Common myeloid progenitor, CD34-positive (primary cell): ENCODE measurements around the gene KRT8.

Source experiments
- CTCF ChIA-PET: fragments of 350-600 bp; sonication (Branson Sonifier 250); formaldehyde crosslinking; loops from one replicate; lab custom pipeline; 2021; ENCODE audit warnings: antibody characterized with exemption; lab: Charles Lee
- POLR2A ChIA-PET: fragments of 350-600 bp; sonication (Branson Sonifier 250); formaldehyde crosslinking; loops from one replicate; lab custom pipeline; 2021; ENCODE audit warnings: antibody characterized with exemption; lab: Charles Lee
- DNase-seq, 3 donors: peaks; one replicate each; pipeline versions ENCODE4 v3.0.0 to v3.0.0-alpha.2; 2013
- H3K27ac ChIP-seq, 2 experiments: 1 replicate in 1 of 2; 2 replicates in 1 of 2; pipeline ENCODE4 v1.7.0; 2013; ENCODE audit warnings: inconsistent platforms in 2 of 2, low read length in 2 of 2, mild to moderate bottlenecking in 2 of 2, low read depth in 1 of 2, moderate library complexity in 1 of 2; ENCODE audit not compliant: severe bottlenecking in 2 of 2, insufficient read depth in 1 of 2, poor library complexity in 1 of 2
- H3K27me3 ChIP-seq, 5 experiments: replicated peaks in 2 of 5; 1 replicate in 3 of 5; 2 replicates in 2 of 5; pipeline versions ENCODE4 v1.6.1 to v1.7.0; 2013; ENCODE audit warnings: low read length in 4 of 5, mild to moderate bottlenecking in 2 of 5, moderate library complexity in 2 of 5, inconsistent platforms in 1 of 5; ENCODE audit not compliant: insufficient read depth in 5 of 5, control insufficient read depth in 4 of 5
- H3K36me3 ChIP-seq, 4 experiments: 1 replicate in 2 of 4; 2 replicates in 2 of 4; pipeline versions ENCODE4 v1.6.1 to v1.7.0; 2013; ENCODE audit warnings: low read length in 3 of 4, control low read depth in 1 of 4, mild to moderate bottlenecking in 1 of 4; ENCODE audit not compliant: control insufficient read depth in 4 of 4, insufficient read depth in 4 of 4
- H3K4me1 ChIP-seq, 4 experiments: 1 replicate in 3 of 4; 2 replicates in 1 of 4; pipeline versions ENCODE4 v1.6.1 to v1.7.1; 2013; ENCODE audit warnings: low read length in 3 of 4, mild to moderate bottlenecking in 3 of 4, control low read depth in 1 of 4, inconsistent platforms in 1 of 4, moderate library complexity in 1 of 4; ENCODE audit not compliant: control insufficient read depth in 4 of 4, insufficient read depth in 4 of 4; ENCODE audit errors: control extremely low read depth in 1 of 4
- H3K4me3 ChIP-seq, 7 experiments: 1 replicate in 4 of 7; 2 replicates in 3 of 7; pipeline versions ENCODE4 v1.5.1 to v1.7.0; 2013; ENCODE audit warnings: mild to moderate bottlenecking in 7 of 7, low read length in 6 of 7, moderate library complexity in 6 of 7, inconsistent platforms in 2 of 7, low read depth in 2 of 7, control low read depth in 1 of 7; ENCODE audit not compliant: insufficient read depth in 4 of 7, control insufficient read depth in 1 of 7; ENCODE audit errors: extremely low read depth in 1 of 7
- H3K9me3 ChIP-seq, 5 experiments: 1 replicate in 4 of 5; 2 replicates in 1 of 5; pipeline versions ENCODE4 v1.6.1 to v1.7.1; 2013; ENCODE audit warnings: low read length in 4 of 5, mild to moderate bottlenecking in 2 of 5, inconsistent platforms in 1 of 5, low read depth in 1 of 5, moderate library complexity in 1 of 5; ENCODE audit not compliant: control insufficient read depth in 4 of 5, insufficient read depth in 2 of 5; ENCODE audit errors: control extremely low read depth in 1 of 5
- WGBS: methylation state at CpG from one replicate; pipeline ENCODE4 v1.1.5; 2013; ENCODE audit not compliant: insufficient coverage; 5-methylcytosine and 5-hydroxymethylcytosine counted together

Gene KRT8

GRCh38 chr12:52896190-52897100, 8.4 kb downstream of the KRT8 start:
- H3K4me3 ChIP-seq, result no peak overlapping the region
- H3K27me3 ChIP-seq, result no peaks in the 10 kb centered on the region
- WGBS, result 100% methylated on average over 2 of the region's 3 CpGs
- no peak overlapping the region for H3K27ac ChIP-seq
- POLR2A ChIA-PET, result no interaction called here
- DNase-seq, result no peak
- CTCF ChIA-PET, result interaction anchor here (0.8 to 6.4 kb wide), 13 partner anchors 11 to 83 kb away, joined by 3 to 47 read pairs (median 5); no protein-coding TSS in a partner anchor
- H3K4me1 ChIP-seq, result no peaks in the 10 kb centered on the region
- no peaks in the 10 kb centered on the region for H3K36me3 ChIP-seq
- no peaks in the 10 kb centered on the region for H3K9me3 ChIP-seq

GRCh38 chr12:52895726-52896189, 9.1 kb downstream of the KRT8 start:
- no peak for DNase-seq
- no CpG with 5 or more reads among the region's 2 CpGs for WGBS
- H3K4me1 ChIP-seq, result no peaks in the 10 kb centered on the region
- no peak overlapping the region for H3K27ac ChIP-seq
- no peak overlapping the region for H3K4me3 ChIP-seq
- no peaks in the 10 kb centered on the region for H3K9me3 ChIP-seq
- H3K27me3 ChIP-seq, result no peaks in the 10 kb centered on the region
- H3K36me3 ChIP-seq, result no peaks in the 10 kb centered on the region
- ChIA-PET POLR2A (interaction anchor here (0.6 kb wide), 1 partner anchor 22 kb away, joined by 3 read pairs; no protein-coding TSS in a partner anchor), CTCF (interaction anchor here (1.4 to 6.4 kb wide), 8 partner anchors 10 to 84 kb away, joined by 3 to 47 read pairs (median 5); no protein-coding TSS in a partner anchor)

- no peak for DNase-seq
- no peaks in the 10 kb centered on the region for H3K9me3 ChIP-seq
- H3K27me3 ChIP-seq, result no peaks in the 10 kb centered on the region
- no peak overlapping the region for H3K27ac ChIP-seq
- no peaks in the 10 kb centered on the region for H3K4me1 ChIP-seq
- no peaks in the 10 kb centered on the region for H3K36me3 ChIP-seq
- CTCF ChIA-PET, result interaction anchor here (1.1 to 2.3 kb wide), 4 partner anchors 8 to 88 kb away, joined by 3 to 8 read pairs (median 4); no protein-coding TSS in a partner anchor
- H3K4me3 ChIP-seq, result no peak overlapping the region
- POLR2A ChIA-PET, result no interaction called here
Measured at GRCh38 chr12:52892974-52893373, 11.9 kb downstream of the KRT8 start.

DNA sequence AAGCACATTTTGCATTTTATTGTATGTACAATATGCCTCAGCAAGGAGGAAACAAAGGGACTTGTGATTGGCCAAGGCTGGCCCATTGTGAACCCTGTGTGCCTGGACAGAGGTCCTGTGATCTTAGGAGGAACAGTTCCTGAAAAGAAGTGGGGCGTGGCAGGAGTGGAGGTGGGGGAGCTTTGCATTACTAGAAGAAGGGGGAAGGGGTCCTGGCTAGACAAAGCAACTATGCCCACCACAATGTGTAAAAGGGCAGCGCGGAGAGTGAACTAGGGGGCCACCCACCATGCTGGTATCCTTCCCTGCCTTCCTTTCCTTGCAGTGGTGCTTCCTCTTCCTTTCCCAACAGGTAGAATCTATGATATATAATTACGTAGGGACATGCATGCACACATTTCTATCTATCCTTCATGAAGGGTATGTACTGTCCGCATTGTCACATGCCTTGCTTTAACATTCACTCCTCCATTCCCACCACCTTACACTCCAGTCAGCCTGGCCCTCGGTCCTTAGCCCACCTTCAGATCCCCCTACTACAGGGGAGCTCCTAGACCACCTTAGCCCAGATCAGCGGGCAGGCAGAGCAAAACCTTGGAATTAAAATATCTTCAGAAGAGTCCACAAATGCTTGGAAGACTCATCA, 12.5 kb downstream of the KRT8 start:
- ChIA-PET POLR2A (no interaction called here), CTCF (interaction anchor here (1.1 to 2.3 kb wide), 4 partner anchors 8 to 88 kb away, joined by 3 to 8 read pairs (median 4); no protein-coding TSS in a partner anchor)
- H3K4me3 ChIP-seq, result no peak overlapping the region
- H3K4me1 ChIP-seq, result no peaks in the 10 kb centered on the region
- H3K36me3 ChIP-seq, result no peaks in the 10 kb centered on the region
- no peaks in the 10 kb centered on the region for H3K27me3 ChIP-seq
- WGBS, result 100% methylated on average over 2 of the region's 7 CpGs
- no peak overlapping the region for H3K27ac ChIP-seq
- no peak for DNase-seq
- H3K9me3 ChIP-seq, result no peaks in the 10 kb centered on the region

DNA sequence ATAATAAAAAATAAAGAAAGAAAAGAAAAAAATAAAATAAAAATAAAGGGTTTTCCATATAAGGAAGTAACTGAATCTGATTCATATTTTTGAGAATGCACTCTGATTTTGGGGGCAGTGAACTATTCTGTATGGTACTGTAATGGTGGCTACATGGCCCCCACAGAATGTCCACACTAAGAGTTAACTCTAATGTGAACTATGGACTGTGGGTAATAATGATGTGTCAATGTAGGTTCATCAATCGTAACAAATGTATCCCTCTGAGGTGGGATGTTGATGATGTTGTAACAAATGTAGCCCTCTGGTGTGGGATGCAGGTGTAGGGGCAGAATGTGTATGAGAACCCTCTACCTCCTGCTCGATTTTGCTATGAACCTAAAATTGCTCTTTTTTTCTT, 13.8 kb downstream of the KRT8 start:
- Histone ChIP-seq H3K36me3 (no peaks in the 10 kb centered on the region), H3K4me3 (no peak overlapping the region), H3K27ac (no peak overlapping the region), H3K27me3 (no peaks in the 10 kb centered on the region), H3K4me1 (no peaks in the 10 kb centered on the region), H3K9me3 (no peaks in the 10 kb centered on the region)
- WGBS, result 100% methylated on average over 1 of the region's 2 CpGs
- ChIA-PET CTCF (no interaction called here), POLR2A (no interaction called here)
- DNase-seq, result no peak

DNA sequence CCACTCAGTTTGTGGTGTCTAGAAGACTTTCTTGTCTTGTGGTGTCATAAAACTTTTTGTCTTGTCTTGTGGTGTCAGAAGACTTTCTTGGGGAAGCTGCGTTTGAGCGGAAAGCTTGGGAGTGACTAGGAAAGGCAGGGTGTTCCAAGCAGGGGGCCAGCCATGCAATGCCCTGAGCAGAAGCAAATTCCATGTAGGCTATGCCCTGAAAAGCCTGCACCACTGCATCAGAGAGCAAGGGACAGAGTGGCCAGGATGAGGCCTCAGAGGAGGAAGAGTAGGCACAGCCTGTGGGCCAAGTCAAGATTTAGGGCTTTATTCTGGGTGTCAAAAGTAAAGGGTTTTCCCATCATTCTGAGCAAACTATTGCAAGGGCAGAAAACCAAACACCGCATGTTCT, 14.5 kb downstream of the KRT8 start:
- POLR2A ChIA-PET, result no interaction called here
- 100% methylated on average over 2 of the region's 3 CpGs for WGBS
- Histone ChIP-seq H3K4me3 (no peak overlapping the region), H3K9me3 (no peaks in the 10 kb centered on the region), H3K27ac (no peak overlapping the region), H3K27me3 (no peaks in the 10 kb centered on the region), H3K36me3 (no peaks in the 10 kb centered on the region), H3K4me1 (no peaks in the 10 kb centered on the region)
- CTCF ChIA-PET, result interaction anchor here (1.0 to 19.2 kb wide), 2 partner anchors 11 to 92 kb away, joined by 4 to 450 read pairs; no protein-coding TSS in a partner anchor
- DNase-seq, result no peak
